ENCODE measurements around the gene ARHGEF40. TPM values are rescaled to one million over a fixed set of nuclear protein-coding genes. Genes with fewer than 3 reads are reported as not detected.

ARHGEF40 gene
- 48.6 and 50.3 TPM in 2 replicates for total RNA-seq (2014; rRNA removed; shearing (Covaris generic))

DNA sequence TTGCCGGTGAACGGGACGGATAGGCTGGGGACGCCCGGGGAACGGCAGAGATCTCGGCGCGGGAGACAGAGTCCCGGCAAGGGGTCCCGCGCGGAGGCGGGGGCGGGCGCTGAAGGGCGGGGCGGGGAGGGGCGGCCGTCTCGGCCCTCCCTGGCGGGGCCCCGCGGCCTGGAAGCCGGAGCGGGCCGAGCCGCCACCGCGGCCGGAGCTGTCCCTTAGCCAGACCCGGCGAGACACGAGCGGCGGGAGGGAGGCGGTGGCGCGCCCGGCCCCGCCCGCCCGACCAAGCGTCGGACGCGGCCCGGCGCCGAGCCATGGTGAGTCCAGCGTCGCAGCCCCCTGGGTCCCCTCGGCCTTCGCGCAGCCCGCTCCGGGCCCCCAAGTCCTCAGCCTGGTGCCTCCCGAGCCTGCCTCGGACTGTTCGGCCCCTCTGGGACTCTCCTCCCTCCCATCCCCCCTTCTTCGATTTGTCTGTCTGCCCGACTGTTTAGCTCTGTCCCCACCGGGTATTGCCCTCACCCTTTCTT is at the start of gene ARHGEF40:
Gene ARHGEF40 (plus strand): TSS at position 222 of the 527 bp plus-strand sequence. CDS start 93 bp downstream, at position 315.
- peak; percentile 79 for DNase-seq (ENCODE audit: low spot score)
- in situ Hi-C loops (cut with HindIII; ENCODE audit: low sequenced_read_pairs): no loop called here

DNA sequence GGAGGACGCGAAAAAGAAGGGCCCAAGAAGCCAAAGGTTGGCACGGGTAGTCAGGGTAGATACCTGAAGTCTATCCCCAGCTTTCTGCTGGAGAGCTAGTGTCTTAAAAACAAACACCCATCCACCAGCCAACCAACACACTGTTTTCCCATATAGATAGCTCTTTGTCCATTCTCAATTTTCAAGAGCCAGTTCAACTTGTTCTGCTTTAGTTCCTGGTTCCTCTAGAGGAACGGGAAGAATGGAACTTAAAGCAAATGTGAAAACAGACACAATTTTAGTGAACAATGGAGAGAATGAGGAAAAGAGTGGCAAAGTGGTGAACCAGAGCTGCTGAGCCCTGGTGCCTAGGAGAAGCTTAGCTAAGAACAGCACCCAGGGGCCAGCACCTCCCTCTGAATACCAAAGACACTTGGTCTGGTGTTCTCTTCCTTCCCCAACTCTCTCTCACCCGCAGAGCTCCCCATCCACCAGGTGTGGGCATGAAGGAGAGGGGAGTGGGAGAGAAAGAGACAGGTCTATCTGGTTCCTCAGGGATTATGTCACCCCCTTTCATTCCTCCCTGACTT is 49.0 kb upstream of the ARHGEF40 start:
- DNase-seq (ENCODE audit: low spot score): no peak
- in situ Hi-C loops (cut with HindIII; ENCODE audit: low sequenced_read_pairs): no loop called here

DNA sequence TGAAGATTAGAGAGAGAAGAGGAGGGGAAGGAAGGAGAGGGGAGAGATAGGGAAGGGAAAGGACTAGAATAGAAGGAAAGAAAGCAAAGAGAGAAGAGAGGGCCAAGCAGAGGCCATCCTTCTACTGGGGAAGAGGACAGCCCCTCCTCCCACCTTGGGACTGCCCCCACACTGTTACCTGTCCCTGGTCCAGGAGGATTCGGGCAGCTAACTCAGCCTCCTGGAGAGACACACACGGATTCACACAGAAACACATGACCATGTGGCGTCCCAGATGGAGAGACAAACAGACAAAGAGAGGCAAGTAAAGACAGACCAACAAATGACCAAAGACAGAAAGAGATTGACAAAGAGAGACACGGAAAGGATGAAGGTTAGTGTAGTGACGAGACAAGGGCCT is 47.4 kb upstream of the ARHGEF40 start:
- DNase-seq (ENCODE audit: low spot score): no peak
- in situ Hi-C loops (cut with HindIII; ENCODE audit: low sequenced_read_pairs): no loop called here

DNA sequence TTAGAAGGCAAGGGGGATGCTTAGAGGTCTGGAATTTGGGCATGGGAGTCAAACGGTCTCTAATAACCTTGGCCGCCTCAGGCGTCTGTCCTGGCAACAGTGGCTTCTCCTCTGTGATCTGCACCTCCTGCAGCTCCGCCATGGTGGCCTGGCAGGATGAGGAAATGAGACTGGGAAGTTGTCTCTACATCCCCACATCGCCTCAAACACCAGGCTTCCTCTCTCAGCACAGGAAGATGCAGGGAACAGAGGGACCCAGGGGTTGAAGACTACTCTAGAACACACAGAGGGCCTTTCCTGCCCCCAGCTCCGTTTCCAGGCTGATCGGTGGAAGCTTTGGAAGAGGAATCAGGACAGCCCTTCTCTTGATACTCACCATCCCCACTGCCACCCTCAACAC is 46.9 kb upstream of the ARHGEF40 start:
- no peak for DNase-seq (ENCODE audit: low spot score)
- in situ Hi-C loops (cut with HindIII; ENCODE audit: low sequenced_read_pairs): no loop called here

DNA sequence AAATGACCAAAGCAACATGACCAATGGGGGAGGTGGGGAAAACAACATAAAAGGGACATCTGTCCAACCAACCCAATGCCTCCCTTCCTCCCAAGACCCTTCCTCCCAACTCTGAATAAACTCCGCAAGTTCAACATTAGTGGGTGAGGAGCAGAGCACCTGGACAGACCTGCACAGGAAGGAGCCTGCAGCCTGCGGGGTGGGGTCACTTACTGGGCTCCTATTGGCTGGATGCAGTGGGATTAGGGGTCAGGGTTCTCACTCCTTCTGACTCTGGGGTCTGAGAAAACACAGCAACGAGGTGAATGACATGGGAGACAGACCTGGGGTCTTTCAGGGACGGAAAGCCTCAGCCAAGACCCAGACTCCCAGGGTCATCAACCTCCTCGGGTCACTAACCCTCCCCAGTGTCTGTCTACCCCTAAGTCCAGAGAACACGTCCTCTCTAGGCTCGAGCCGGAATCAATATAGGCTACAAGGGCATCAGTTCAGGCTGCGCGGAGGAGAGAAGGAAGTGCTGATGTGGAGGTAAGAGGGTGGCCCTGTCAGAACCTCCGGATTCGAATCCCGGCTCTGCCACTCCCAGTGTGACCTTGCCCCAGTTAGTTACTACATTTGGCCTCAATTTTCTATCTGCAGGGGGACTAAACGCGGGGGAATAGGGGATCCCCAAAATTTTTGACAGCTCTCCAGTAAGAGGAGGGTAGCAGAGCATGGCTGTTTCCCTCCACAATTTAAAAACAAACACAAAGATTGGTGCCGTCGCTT is 46.1 kb upstream of the ARHGEF40 start:
- DNase-seq (ENCODE audit: low spot score): no peak
- in situ Hi-C loops (cut with HindIII; ENCODE audit: low sequenced_read_pairs): no loop called here

DNA sequence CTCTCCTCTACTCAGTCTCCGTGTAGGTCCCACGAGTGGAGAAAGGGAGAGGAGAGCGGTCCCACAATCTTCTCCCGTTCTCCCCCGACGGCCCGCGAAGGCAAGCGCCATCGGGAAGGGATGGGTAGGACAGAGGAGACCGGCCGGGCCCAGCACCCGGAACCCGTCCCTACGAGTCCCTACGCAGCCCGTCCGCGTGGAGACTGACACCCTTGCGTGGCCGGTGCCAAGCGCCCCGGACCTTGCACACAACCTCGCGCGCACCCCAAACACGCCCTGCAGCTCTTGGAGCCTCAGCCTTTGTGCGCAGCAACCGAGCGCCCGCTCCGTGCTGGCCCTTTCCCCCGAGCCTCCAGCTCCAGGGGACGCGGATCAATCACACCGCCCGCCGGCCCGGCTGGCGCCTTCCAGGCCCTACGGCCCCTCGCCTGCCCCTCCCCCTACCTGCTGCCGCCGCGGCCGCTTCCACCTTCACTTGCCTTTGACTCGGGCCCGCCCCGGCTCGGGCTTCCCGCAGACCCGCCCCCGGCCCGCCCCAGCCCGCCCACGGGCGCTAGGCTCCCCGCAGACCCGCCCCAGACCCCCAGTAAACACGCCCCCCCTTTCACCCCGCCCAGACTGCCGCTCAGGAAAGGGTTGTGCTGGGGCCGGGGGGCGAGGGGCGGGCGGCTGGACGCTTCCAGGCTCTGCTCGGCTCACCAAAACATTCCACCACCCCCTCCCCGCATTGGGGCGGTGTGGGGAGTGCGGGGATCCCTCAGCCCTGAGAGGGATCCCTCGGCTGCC is 45.3 kb upstream of the ARHGEF40 start, which contains the start of gene NDRG2:
Gene NDRG2 (minus strand): TSS at position 477 of the 786 bp plus-strand sequence. CDS start 1,746 bp downstream, outside the sequence.
- in situ Hi-C loops (cut with HindIII; ENCODE audit: low sequenced_read_pairs): no loop called here
- no peak for DNase-seq (ENCODE audit: low spot score)

DNA sequence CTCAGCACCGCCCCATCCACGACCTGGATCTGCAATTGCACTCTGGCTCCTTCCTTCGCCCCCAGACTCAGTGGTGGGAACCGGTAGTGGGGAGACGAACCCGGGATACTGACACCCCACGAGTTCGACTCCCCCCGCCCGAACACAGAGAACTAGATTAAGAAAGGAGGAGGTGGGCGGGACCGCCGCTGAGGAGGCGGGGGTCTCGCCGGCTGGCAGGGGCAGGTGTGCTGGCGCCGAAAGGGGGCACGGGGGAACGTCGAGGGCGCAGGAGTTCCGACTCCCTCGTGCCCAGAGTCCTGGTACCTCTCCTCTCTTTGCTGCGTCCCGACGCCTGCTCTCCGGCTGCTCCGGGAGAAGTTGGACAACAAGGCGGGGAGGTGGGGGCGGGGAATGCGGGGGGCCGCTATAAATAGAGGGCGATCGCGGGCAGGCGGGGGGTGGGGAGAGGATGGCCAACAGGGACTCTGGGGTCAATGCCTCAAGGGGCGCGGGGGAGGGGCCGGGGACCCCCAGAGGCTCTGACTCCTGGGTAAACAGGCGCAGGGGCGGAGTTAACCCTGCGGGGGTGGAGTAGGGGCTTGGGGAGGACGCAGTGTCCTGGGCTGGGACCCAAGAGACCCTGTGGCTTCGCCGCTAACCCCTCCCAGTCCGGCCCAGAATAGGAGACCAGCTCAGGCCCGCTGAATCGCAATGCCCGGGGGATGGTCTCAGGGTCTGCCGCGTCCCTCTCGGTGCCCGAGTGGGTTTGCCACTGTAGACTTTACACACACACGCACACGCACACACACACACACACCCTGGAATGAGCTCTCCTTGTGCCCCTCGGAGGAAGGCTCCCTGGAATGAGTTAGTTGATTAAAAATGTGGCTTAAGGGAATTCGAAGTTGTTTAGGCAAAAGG is 44.5 kb upstream of the ARHGEF40 start:
- in situ Hi-C loops (cut with HindIII; ENCODE audit: low sequenced_read_pairs): no loop called here

DNA sequence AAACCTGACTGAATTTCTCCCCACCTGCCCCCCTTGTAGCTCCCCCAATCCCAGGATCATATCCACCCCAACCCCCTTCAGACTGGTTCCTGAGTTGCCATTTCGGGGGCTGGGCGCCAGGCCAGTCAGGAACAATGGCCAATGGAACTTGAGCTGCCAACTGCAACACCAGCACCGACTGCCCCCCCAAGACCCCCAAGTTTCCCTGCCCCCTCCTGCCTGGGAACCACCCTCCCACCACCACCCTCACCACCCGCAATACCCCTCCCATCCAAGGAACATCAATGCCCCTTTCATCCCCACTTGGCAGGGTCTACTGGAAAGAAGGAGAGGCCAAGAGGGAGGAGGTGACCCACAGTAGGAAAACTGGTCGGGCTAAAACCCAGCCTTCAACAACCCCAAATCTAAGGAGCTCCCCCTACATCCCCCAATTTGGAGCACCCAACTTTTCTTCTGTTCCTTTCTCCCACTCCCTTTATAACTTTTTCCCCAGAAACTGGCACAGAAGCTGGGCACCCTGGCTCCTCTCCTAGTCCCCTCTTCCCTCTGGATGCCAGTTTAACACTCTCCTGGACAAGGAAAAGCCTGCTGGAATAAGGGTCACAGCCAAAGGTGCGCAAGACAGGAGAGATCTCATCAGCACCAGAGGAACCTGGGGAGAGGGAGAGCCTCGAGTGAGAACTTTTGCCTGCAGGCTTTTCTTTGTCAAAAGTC is 43.7 kb upstream of the ARHGEF40 start:
- DNase-seq (ENCODE audit: low spot score): peak; percentile 44
- in situ Hi-C loops (cut with HindIII; ENCODE audit: low sequenced_read_pairs): no loop called here

More for the DNA sequence above, 44.5 kb upstream of the ARHGEF40 start:
- no peak for DNase-seq (ENCODE audit: low spot score)

DNA sequence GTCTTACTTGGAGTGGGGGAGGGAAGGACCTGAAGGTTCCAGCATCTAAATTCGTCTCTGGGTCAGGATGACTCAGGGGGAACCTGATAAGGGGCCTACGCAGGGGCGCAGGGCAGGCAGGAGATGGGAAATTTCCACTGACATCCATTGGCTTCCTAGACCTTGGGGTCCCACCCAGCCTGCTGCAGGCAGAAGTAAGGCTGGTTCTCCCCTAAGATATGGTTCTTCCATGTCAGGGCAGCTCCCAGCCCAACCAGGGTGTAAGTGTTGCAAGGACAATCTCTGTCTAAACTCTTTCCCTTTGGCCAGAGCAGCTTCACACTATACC is 43.2 kb upstream of the ARHGEF40 start:
- in situ Hi-C loops (cut with HindIII; ENCODE audit: low sequenced_read_pairs): no loop called here
- DNase-seq (ENCODE audit: low spot score): no peak

DNA sequence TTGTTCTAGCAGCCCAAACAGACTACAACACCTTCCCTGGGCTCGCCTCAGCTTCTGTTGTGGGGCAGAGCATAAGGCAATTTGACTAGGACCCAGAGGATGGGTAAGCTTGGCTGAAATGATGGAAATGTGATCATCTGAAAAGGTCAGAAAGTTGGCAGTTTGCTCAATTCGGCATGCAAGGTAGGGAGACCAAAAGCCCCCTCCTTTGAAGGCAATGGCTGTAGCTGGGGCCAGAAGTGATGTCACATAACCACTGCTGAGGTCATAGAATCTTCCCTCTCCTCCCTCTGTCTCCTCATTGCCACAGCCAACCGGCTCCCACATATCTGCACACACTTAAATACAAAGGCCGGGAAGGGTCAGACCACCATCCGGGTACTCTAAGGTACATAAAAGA is 40.2 kb upstream of the ARHGEF40 start, which contains the start of gene TPPP2:
Gene TPPP2 (plus strand): TSS at position 301 of the 400 bp plus-strand sequence. CDS start 365 bp downstream, outside the sequence.
- DNase-seq (ENCODE audit: low spot score): no peak
- in situ Hi-C loops (cut with HindIII; ENCODE audit: low sequenced_read_pairs): no loop called here

DNA sequence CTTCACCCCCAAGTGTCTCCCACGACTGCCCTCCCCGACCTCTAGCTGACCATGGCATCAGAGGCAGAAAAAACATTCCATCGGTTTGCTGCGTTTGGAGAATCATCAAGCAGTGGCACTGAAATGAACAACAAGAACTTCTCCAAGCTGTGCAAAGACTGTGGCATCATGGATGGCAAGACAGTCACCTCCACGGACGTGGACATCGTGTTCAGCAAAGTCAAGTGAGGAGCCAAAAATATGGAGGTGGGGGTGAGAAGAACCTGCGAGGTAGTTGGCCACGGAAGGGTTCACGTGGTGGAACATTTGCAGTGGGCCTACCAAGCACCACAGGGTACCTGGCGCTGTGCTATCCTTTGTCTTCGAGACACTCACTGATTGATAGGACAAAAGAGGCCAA is 39.6 kb upstream of the ARHGEF40 start:
- in situ Hi-C loops (cut with HindIII; ENCODE audit: low sequenced_read_pairs): no loop called here
- DNase-seq (ENCODE audit: low spot score): no peak

DNA sequence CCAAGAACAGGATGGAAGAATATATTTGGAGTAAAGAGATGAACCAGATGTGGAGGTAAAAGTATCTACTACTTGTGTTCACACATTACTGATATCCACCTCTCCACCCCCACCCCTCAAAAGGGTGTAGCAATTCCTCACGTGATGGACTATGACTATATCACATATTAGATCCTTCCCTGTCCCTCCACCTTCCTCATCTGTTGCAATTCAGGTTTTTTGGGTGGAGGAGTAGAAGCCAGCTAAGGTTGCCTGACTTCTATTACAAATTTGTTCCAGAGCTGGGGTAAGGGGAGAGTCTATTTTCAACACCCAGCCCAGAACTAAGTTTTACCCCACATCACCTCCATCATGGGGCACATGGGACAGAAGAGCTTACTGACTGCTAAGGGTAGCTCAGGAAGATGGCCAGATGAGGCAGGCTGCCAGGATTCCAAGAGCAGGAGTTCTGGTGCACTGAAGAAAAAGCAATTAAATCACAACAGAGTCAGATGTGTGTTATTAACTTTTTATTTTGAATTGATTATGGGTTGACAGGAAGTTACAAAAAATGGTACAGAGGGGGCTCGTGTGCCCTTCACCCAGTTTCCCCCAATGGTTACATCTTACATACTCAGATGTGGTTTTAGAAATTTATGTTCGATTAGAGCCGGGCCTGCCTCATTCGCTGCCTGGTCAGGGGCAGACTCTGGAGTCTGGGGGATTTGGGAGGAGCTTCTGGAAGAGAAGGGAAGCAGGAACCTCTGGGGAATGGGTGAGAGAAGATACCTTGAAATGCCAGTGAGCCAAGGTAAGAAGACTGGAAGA is 37.6 kb upstream of the ARHGEF40 start:
- in situ Hi-C loops (cut with HindIII; ENCODE audit: low sequenced_read_pairs): no loop called here
- DNase-seq (ENCODE audit: low spot score): no peak

DNA sequence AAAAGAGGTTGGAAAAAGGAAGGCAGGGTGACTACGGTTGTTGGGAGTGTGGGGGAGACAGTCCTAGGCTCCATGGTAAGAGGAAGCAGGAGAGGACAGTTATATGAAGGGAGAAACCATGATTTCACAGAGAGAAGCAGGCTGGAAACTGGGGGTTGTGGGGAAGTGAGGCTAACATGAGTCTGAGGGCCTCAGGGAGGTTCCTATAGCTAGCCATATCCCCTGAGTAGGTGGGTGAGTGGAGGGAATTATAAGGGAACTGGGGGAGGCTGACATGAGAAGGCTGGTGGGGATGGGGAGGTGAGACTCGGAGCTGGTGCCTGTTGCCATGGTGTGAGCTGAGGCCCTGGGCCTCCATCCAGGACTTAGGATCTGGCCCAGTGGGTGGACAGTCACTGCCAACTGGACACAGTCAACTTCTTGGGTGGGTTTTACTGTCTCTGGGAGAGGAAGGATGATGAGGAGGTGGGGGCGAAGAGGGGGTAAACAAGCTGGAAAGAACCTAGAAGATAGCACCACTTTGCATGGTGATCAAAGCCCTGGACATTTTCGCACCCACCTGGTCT is 36.9 kb upstream of the ARHGEF40 start:
- in situ Hi-C loops (cut with HindIII; ENCODE audit: low sequenced_read_pairs): no loop called here
- no peak for DNase-seq (ENCODE audit: low spot score)

DNA sequence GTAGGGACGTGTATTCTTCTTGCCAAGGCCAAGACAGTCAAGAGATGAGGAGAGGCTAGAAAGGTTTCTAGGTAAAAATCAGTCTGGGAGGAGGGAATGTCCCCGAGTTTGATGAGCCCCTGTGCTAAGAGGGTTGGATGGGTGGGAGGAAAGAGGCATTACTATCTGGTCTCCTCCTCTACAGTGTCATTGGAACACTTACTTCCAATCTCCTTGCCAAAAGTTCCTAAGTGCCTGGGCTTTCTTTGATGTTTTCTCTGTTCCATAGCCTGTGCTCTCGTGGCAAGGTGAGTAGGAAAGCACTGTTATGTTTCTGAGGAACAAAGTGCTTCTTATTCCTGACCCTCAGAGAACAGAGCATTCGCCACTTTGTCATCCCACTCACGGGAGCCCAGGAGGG is 35.4 kb upstream of the ARHGEF40 start, which contains the start of gene RNASE13:
Gene RNASE13 (minus strand): TSS at position 101 of the 400 bp plus-strand sequence. CDS start 519 bp downstream, outside the sequence.
- in situ Hi-C loops (cut with HindIII; ENCODE audit: low sequenced_read_pairs): no loop called here
- no peak for DNase-seq (ENCODE audit: low spot score)

DNA sequence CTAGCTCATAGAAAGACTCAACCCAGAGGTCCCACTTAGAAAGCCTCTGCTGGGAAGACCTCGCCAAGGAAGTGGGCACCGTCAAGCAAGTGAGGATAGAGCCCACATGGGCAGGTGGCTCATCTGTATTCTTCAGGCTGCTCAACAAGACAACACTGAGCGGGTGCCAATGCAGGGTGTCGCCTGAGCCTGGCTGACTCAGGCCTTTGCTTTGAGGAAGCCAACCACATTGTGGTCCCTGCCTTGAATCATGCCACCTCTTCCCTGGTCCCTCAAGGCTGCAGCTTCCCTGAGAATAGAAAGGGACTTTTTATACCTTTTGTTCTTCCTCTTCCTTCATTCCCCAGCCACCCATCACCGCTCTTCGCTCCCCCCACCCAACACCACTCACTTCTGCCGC is 33.4 kb upstream of the ARHGEF40 start:
- in situ Hi-C loops (cut with HindIII; ENCODE audit: low sequenced_read_pairs): no loop called here
- DNase-seq (ENCODE audit: low spot score): no peak

DNA sequence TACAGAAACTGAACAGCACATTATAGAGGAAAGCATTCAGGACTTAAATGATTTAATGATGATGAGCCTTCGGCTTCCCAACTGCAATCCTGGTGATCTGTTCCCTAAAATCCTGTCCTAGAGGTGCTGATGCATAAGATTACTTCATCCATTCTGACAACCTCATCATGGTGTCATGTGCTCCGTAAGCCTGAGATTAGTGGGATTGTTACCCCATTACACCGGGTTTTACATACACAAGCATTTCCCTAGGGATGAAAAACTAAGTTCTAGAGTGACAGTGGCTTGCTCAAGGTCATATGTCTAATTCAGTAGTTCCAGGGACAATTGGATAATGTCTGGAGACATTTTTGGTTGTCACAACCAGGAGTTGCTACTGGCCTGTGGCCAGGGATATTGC is 32.9 kb upstream of the ARHGEF40 start:
- DNase-seq (ENCODE audit: low spot score): no peak
- in situ Hi-C loops (cut with HindIII; ENCODE audit: low sequenced_read_pairs): no loop called here

Measured in G401 (cell line).